ENCODE data around the gene DONSON.

The DONSON gene

GRCh38 chr21:33572350-33572749 lies 16.1 kb downstream of the DONSON start:
- DNase-seq (ENCODE audit: low read depth) = no peak
- no peak overlapping the region for H3K4me3 ChIP-seq (ENCODE audit: low read length)
- no peak for TF ChIP-seq CTCF (conservative IDR thresholded peaks at IDR 0.05; ENCODE audit: low read depth, low read length)

- no peak for DNase-seq (ENCODE audit: low read depth)
- H3K4me3 ChIP-seq (ENCODE audit: low read length) = no peak overlapping the region
- no peak for TF ChIP-seq CTCF (conservative IDR thresholded peaks at IDR 0.05; ENCODE audit: low read depth, low read length)
Measured at GRCh38 chr21:33569991-33570390, 18.5 kb downstream of the DONSON start.

- H3K4me3 ChIP-seq (ENCODE audit: low read length) = no peak overlapping the region
- TF ChIP-seq CTCF (conservative IDR thresholded peaks at IDR 0.05; ENCODE audit: low read depth, low read length) = no peak
- no peak for DNase-seq (ENCODE audit: low read depth)
Measured at GRCh38 chr21:33568448-33568847, 20.0 kb downstream of the DONSON start.

- DNase-seq (ENCODE audit: low read depth) = no peak
- H3K4me3 ChIP-seq (ENCODE audit: low read length) = no peak overlapping the region
- no peak for TF ChIP-seq CTCF (conservative IDR thresholded peaks at IDR 0.05; ENCODE audit: low read depth, low read length)
Measured at GRCh38 chr21:33567914-33568313, 20.6 kb downstream of the DONSON start.

- H3K4me3 ChIP-seq (ENCODE audit: low read length) = no peak overlapping the region
- no peak for TF ChIP-seq CTCF (conservative IDR thresholded peaks at IDR 0.05; ENCODE audit: low read depth, low read length)
- DNase-seq (ENCODE audit: low read depth) = no peak
Measured at GRCh38 chr21:33566514-33566913, 22.0 kb downstream of the DONSON start.

GRCh38 chr21:33562389-33562788 lies 26.1 kb downstream of the DONSON start:
- no peak for DNase-seq (ENCODE audit: low read depth)
- TF ChIP-seq CTCF (conservative IDR thresholded peaks at IDR 0.05; ENCODE audit: low read depth, low read length) = no peak
- no peak overlapping the region for H3K4me3 ChIP-seq (ENCODE audit: low read length)

GRCh38 chr21:33561373-33561772 lies 27.1 kb downstream of the DONSON start:
- TF ChIP-seq CTCF (conservative IDR thresholded peaks at IDR 0.05; ENCODE audit: low read depth, low read length) = no peak
- no peak overlapping the region for H3K4me3 ChIP-seq (ENCODE audit: low read length)

More at GRCh38 chr21:33561373-33561772, 27.1 kb downstream of the DONSON start:
- no peak for DNase-seq (ENCODE audit: low read depth)
